ENCODE results near the gene SPHK2. TPM values are rescaled to one million over a fixed set of nuclear protein-coding genes. Genes with fewer than 3 reads are reported as not detected.
"Not testable (repeated sequence)": the region's sequence is repeated elsewhere in the genome, so short reads cannot be mapped to it uniquely, and the experiment has no call there.

SPHK2 gene
- 6.7 and 8.6 TPM in 2 replicates for total RNA-seq (2014; rRNA removed; shearing (Covaris generic); ENCODE audit: low replicate concordance)

GRCh38 chr19:48618916-48619691 lies at the start of gene SPHK2, which contains the start of gene RPL18:
Gene SPHK2 (plus strand): TSS chr19:48619506. CDS start chr19:48620515, 1,009 bp downstream.
Gene RPL18 (minus strand): TSS chr19:48619178. CDS start chr19:48619143, 35 bp downstream.
- peak; percentile 100 for DNase-seq
- peaks cover 66% of the 10 kb centered on the region for H3K36me3 ChIP-seq
- no peaks in the 10 kb centered on the region for H3K9me3 ChIP-seq
- no peaks in the 10 kb centered on the region for H3K27me3 ChIP-seq
- H3K4me3 ChIP-seq = peak within 1 kb of the TSS; percentile 87

- H3K36me3 ChIP-seq = no peaks in the 10 kb centered on the region
- H3K27me3 ChIP-seq = no peaks in the 10 kb centered on the region
- no peaks in the 10 kb centered on the region for H3K9me3 ChIP-seq
- peak; percentile 71 for DNase-seq
- H3K4me3 ChIP-seq = no peak overlapping the region
These were observed 49.5 kb upstream of the SPHK2 start for GRCh38 chr19:48569814-48570213.

GRCh38 chr19:48571378-48572162 lies 47.7 kb upstream of the SPHK2 start:
- Histone ChIP-seq H3K4me3 (no peak overlapping the region), H3K36me3 (no peaks in the 10 kb centered on the region), H3K27me3 (no peaks in the 10 kb centered on the region), H3K9me3 (no peaks in the 10 kb centered on the region)
- DNase-seq = no peak

DNA sequence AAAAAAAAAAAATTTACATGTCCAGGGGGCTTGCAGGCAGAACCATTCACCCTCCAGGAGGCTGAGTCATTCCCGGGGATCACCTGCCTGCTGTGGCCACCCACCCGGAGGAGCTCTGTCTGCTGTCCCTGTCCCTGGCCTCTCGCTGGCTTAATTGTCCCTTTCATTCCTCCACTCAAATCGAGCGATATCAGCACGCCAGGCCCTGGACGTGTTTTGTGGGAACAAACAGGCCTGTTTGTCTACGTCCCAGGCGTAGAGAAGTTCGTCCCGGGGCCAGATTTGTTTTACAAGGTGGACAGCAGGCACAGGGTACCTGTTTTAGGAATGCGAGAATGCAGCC lies 46.2 kb upstream of the SPHK2 start:
- Histone ChIP-seq H3K9me3 (no peaks in the 10 kb centered on the region), H3K27me3 (no peaks in the 10 kb centered on the region), H3K4me3 (no peak overlapping the region), H3K36me3 (no peaks in the 10 kb centered on the region)
- DNase-seq = no peak

- no peaks in the 10 kb centered on the region for H3K27me3 ChIP-seq
- no peak overlapping the region for H3K4me3 ChIP-seq
- H3K36me3 ChIP-seq = no peaks in the 10 kb centered on the region
- H3K9me3 ChIP-seq = no peaks in the 10 kb centered on the region
- DNase-seq = no peak
These were observed 43.2 kb upstream of the SPHK2 start for GRCh38 chr19:48575931-48576622.

DNA sequence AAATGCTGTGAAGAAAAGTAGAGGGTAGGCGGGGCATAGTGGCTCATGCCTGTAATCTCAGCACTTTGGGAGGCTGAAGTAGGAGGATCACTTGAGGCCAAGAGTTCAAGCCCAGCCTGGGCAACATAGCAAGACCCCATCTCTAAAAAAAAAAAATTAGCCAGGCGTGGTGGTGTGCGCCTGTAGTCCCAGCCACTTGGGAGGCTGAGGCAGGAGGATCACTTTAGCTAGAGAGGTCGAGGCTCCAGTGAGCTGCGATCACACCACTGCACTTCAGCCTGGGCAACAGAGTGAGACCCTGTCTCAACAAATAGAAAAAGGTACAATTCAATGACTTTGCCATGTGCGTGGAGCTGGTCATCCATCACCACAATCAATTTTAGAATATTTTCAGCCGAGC lies 41.4 kb upstream of the SPHK2 start:
- H3K27me3 ChIP-seq, DNase-seq, H3K9me3 ChIP-seq, H3K4me3 ChIP-seq, H3K36me3 ChIP-seq: not testable (repeated sequence)

DNA sequence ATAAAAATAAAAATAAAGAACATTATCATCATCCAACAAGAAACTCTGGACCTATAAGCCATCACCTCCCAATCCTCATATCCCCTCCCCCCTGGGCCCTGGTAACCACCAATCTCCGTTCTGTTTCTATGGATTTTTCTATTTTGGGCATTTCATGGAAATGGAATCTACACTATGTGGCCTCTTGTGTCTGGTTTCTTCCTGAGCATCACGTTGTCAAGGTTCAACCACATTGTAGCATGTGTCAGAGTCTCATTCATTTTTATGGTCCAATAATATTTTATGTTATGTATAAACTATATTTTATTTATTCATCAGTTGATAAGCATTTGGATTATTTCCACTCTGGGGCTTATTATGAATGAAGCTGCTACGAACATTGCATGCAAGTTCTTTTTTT lies 40.4 kb upstream of the SPHK2 start:
- H3K27me3 ChIP-seq = no peaks in the 10 kb centered on the region
- no peak for DNase-seq

GRCh38 chr19:48582168-48582567 lies 37.1 kb upstream of the SPHK2 start:
- H3K9me3 ChIP-seq = no peaks in the 10 kb centered on the region
- no peak for DNase-seq
- no peaks in the 10 kb centered on the region for H3K36me3 ChIP-seq
- H3K4me3 ChIP-seq = no peak overlapping the region
- no peaks in the 10 kb centered on the region for H3K27me3 ChIP-seq

More for the DNA sequence above, 40.4 kb upstream of the SPHK2 start:
- no peaks in the 10 kb centered on the region for H3K9me3 ChIP-seq
- H3K4me3 ChIP-seq = no peak overlapping the region
- H3K36me3 ChIP-seq = no peaks in the 10 kb centered on the region

DNA sequence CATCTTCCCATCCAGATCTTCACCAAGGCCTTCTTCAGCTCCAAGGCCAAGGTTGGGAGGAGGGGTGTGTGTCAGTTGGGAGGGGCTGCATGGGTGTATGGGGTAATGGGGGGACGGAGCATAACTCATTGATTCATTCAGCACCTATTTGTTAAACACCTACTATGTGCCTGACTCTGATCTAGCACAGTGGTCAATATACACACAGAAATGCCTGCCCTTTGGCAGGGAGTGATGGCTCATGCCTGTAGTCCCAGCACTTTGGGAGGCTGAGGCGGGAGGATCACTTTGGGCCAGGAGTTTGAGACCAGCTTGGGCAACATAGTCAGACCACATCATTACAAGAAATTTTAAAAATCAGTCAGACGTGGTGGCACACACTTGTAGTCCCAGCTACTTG lies 31.9 kb upstream of the SPHK2 start:
- Histone ChIP-seq H3K36me3 (no peaks in the 10 kb centered on the region), H3K9me3 (no peaks in the 10 kb centered on the region), H3K4me3 (no peak overlapping the region), H3K27me3 (no peaks in the 10 kb centered on the region)
- no peak for DNase-seq

DNA sequence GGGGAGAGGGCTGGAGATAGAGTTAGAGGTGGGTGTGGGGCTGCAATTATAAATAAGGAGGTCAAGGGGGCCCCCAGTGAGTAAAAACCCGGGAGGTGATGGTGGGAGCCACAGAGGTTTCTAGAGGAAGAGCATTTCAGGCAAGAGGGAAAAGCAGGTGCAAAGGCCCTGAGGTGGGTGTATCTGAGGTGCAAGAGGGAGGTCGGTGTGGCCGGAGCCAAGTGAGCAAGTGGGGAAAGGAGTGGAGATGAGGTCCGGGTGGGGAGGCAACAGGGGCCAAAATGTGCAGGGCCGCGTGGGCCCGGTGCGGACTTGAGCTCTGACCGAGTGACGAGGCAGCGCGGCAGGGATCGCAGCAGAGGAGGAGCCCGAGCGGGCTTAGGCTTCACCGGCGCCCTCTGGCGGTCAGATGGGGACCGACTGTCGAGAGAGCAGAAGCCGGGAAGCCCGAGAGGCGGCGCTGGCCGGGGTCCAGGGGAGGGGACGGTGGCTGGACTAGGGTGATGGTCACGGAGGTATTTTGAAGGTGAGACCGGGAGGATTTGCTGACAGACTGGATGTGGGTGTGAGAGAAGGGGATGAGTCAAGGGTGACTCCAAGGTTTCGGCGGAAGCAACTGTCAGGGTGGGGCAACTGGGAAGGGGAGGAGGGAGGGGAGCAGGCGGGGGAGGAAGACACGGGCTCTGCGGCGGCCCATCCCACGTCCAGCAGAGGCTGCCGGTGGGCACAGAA lies 30.5 kb upstream of the SPHK2 start:
- H3K4me3 ChIP-seq = peak overlapping the region; percentile 34
- H3K9me3 ChIP-seq = no peaks in the 10 kb centered on the region
- no peaks in the 10 kb centered on the region for H3K36me3 ChIP-seq
- H3K27me3 ChIP-seq = no peaks in the 10 kb centered on the region
- DNase-seq = peak; percentile 92

- DNase-seq = no peak
- H3K27me3 ChIP-seq = no peaks in the 10 kb centered on the region
- H3K4me3 ChIP-seq = no peak overlapping the region
- no peaks in the 10 kb centered on the region for H3K9me3 ChIP-seq
- H3K36me3 ChIP-seq = no peaks in the 10 kb centered on the region
These were observed 28.3 kb upstream of the SPHK2 start for GRCh38 chr19:48591021-48591420.

- no peak for DNase-seq
- no peaks in the 10 kb centered on the region for H3K36me3 ChIP-seq
- 0 out of 2 replicates have a peak, but pooled peaks cover 2% of the 10 kb centered on the region for H3K27me3 ChIP-seq
- no peaks in the 10 kb centered on the region for H3K9me3 ChIP-seq
- H3K4me3 ChIP-seq = no peak overlapping the region
These were observed 24.1 kb upstream of the SPHK2 start for GRCh38 chr19:48595171-48595570.

- H3K9me3 ChIP-seq = no peaks in the 10 kb centered on the region
- DNase-seq = no peak
- H3K4me3 ChIP-seq = no peak overlapping the region
- 0 out of 2 replicates have a peak, but pooled peaks cover 2% of the 10 kb centered on the region for H3K27me3 ChIP-seq
- no peaks in the 10 kb centered on the region for H3K36me3 ChIP-seq
These were observed 23.5 kb upstream of the SPHK2 start for GRCh38 chr19:48595833-48596232.

DNA sequence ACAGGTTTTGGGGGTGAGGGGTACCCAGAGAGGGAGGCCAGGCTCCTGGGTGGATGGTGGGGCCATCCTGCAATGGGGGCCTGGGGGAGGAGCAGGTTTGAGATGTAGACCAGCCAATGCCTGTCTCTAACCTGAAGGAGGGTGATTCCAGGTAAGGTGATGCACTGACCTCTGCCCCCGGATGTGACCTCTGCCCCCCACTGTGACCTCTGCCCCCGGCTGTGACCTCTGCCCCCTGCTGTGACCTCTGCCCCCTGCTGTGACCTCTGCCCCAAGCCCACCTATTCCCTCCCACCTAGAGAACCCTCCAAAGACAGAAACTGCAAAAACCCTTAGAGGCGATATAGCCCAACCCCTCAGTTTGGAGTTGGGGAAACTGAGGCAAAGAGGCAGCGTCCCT lies 23.1 kb upstream of the SPHK2 start:
- Histone ChIP-seq H3K9me3 (no peaks in the 10 kb centered on the region), H3K27me3 (0 out of 2 replicates have a peak, but pooled peaks cover 2% of the 10 kb centered on the region), H3K36me3 (no peaks in the 10 kb centered on the region), H3K4me3 (no peak overlapping the region)
- no peak for DNase-seq

GRCh38 chr19:48596679-48597465 lies 22.4 kb upstream of the SPHK2 start:
- Histone ChIP-seq H3K36me3 (no peaks in the 10 kb centered on the region), H3K27me3 (0 out of 2 replicates have a peak, but pooled peaks cover 2% of the 10 kb centered on the region), H3K4me3 (no peak overlapping the region), H3K9me3 (no peaks in the 10 kb centered on the region)
- no peak for DNase-seq
